ENCODE results near the gene ERGIC3.

GRCh38 chr20:35499271-35499670 lies 42.6 kb upstream of the ERGIC3 start:
- TF ChIP-seq EZH2 (IDR thresholded peaks at IDR 0.05; ENCODE audit: low read length) (no peak), CTCF (optimal IDR thresholded peaks at IDR 0.05 in 1 of 3, IDR thresholded peaks at IDR 0.05 in 1 of 3, conservative IDR thresholded peaks at IDR 0.05 in 1 of 3; ENCODE audit: extremely low read depth in 1 of 3, insufficient read depth in 2 of 3, low read length in 3 of 3) (no peak)

Data from keratinocyte (primary cell).